Measurements from ENCODE around the gene CELF1. TPM values are rescaled to one million over a fixed set of nuclear protein-coding genes. Genes with fewer than 3 reads are reported as not detected.
"Not testable (repeated sequence)": the region's sequence is repeated elsewhere in the genome, so short reads cannot be mapped to it uniquely, and the experiment has no call there.

CELF1 gene
- total RNA-seq, 1 donor from 2014 or later = 246 TPM

DNA sequence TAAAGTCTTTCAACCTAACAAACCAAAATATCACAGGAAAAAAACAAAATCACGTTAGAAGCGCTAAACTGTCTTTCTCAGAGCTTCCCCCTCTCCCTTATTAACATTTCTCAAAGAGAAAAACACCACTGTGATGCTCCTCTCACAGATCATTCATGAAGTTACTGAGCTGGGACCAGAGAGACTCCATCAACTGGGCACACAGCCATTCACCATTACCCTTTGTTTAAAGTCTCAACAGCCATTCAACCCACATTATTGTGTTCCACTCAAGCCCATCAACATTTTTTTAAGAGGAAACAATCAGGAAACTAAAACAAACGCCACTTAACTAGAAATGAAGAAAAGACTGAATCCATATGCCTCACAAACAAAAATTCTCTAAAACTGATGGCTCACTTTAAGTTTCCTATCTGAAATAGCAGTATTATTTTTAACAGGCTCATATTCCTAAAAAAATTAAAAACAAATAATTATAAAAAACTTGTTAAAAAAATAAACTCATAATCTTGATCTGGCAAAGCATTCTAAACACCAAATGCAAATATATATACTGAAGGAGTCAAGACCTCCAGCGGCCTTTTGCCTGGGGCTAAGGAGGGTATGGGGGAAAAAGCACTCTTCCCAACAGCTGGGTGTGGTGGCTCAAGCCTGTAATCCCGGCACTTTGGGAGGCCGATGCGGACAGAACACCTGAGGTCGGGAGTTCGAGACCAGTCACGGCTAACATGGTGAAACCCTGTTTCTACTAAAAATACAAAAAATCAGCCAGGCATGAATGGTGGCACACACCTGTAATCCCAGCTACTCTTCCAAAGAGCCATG, 14.0 kb downstream of the CELF1 start:
- DNase-seq = no peak

DNA sequence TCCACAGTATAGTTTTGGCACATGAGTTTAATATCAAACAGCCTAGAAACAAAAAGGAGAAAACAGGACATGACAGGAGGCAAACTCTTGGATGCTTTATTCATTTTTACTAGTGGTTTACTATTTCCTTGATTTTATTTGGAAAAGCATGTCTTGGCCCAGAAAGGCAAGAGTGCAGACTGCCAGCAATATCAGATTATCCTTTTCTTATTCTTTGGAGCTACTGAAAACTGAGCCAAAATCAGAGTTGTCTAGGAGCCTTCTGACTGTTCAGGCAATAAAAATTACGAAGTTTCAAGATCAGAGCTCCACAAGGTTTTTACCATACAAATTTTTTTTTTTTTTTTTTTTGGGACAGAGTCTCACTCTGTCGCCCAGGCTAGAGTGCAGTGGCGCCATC, 16.0 kb downstream of the CELF1 start:
- DNase-seq = no peak

DNA sequence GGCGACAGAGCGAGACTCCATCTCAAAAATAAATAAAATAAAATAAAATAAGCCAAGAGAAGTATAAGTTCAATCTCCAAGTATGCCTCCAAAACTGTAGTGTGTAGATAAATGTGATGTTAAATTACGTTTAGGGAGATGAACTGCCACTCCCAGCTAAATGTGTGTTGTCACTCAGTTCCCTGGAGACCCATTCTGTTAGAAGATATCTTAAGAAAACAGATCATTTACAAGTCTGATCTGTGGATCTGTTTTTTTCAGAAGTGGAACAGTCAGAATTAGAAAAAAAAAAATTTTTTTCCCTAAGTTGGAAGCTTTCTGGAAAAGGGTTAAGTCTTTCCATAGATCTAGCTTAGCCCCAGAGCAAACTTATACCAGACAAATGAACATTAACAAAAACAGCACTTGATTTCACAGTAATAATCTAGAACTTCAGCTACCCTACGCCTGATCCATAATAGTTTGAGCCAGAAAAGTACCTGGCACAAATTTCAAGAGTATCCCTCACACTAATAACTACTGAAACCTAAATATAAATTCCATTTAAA, 18.2 kb downstream of the CELF1 start:
- no peak for DNase-seq

DNA sequence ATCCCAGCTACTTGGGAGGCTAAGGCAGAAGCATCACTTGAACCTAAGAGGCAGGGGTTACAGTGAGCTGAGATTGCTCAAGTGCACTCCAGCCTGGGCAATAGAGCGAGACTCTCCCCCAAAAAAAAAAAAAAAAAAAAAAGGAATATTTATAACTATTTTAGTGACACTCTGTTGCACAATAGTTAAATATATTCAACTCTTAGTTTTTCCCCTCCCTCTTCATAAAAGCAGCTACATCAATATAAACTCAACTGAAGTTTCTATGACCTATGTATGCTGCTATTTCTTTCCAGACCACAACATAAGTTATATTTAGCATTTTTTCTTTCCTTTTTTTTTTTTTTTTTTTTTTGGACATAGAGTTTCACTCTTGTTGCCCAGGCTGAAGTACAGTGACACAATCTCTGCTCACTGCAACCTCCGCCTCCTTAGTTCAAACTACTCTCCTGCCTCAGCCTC, 19.2 kb downstream of the CELF1 start:
- DNase-seq = no peak

DNA sequence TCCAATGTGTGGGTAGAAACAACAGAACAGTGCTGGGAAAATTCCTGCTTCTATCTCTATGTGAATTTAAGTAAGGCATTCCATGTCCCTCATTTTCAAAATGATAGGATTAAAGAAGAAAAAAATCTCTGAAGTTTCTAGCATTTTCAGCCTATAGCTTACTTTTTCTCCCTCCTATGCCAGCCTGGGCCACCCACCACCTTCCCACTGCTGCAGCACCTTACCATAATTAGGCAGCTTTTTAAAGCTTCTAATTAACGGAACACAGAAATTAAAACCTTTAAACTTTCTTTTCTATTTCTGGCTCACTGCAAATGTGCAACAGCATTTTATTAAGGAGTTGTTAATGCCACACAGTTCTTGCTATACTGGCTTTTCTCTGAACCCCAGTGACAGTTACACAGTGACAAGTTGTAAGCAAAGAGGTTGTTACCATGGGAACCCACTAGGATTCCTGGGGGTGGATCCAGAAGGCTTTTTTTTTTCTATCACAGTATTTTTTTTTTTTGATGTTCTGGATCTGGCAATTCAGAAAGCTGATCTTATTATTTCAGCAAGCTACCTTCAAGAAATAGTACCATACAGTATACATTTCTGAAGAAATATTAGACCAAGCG, 20.2 kb downstream of the CELF1 start:
- DNase-seq = no peak

DNA sequence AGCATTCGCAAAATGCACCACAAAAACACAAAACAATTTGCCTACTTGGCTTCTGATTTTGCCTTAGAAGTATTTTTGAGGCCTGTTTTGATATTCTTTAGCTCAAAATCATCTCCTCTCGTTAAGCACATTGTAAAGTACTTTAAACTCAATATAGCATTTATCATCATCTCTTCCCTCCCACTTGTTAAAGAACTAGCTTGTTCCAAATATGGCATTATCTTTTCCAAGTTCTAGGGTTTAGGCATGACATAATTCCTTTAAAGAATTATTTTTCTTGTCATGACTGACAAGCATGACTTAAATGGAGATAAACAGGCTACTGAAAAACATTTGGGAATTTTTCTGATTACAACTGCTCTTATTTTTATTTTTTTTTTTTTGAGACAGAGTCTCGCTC, 21.3 kb downstream of the CELF1 start:
- DNase-seq = no peak

DNA sequence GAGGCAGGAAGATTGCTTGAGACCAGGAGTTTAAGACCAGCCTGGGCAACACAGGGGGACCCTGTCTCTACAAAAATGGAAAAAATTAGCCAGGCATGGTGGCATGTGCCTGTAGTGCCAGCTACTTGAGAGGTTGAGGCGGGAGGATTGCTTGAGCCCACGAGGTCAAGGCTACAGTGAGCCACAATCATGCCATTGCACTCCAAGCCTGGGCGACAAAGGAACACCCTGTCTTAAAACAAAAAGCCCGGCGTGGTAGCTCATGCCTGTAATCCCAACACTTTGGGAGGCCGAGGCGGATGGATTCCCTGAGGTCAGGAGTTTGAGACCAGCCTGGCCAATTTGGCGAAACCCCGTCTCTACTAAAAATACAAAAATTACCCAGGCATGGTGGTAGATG, 22.2 kb downstream of the CELF1 start:
- not testable (repeated sequence) for DNase-seq

DNA sequence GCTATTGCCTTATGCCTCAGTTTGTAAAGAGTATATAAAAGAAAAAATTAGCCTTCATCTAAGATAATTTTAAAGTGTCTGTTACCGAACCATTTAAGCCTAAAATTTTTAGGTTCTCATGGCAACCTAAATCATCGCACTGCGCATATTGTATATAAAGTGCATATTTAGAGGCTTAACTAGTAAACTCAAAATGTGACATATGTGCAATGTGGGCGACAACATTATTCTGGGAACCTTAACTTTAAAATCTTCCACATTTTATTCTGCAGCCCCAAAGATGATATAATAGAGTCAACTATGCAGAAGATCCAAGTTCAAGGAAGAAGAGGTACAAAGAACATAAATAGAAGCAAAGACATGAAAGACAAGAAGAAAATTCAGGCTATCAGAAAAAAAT, 23.0 kb downstream of the CELF1 start:
- no peak for DNase-seq

DNA sequence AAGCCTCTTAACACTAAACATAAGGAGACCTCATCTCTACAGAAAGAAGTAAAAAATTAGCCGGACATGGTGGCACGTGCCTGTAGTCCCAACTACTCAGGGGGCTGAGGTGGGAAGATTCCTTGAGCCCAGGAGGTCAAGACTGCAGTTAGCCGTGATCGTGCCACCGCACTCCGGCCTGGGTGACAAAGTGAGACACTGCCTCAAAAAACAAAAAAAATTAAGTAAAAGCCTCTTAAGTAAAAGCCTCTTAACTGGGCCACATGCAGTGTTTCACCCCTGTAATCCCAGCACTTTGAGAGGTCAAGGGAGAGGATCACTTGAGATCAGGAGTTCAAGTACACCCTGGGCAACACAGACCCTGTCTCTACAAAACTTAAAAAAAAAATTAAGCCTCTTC, 25.7 kb downstream of the CELF1 start:
- no peak for DNase-seq

DNA sequence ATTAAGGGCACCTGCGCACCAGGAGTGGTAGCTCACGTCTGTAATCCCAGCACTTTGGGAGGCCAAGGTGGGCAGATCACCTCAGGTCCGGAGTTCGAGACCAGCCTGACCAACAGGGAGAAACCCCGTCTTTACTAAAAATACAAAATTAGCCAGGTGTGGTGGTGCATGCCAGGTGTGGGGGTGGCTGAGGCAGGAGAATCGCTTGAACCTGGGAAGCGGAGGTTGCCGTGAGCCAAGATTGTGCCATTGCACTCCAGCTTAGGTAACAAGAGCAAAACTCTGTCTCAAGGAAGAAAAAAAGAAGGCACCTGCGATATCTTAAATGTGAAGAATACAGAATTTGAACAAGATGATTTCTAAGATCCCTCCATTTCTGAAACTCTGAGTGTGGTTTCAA, 26.9 kb downstream of the CELF1 start:
- DNase-seq = not testable (repeated sequence)

DNA sequence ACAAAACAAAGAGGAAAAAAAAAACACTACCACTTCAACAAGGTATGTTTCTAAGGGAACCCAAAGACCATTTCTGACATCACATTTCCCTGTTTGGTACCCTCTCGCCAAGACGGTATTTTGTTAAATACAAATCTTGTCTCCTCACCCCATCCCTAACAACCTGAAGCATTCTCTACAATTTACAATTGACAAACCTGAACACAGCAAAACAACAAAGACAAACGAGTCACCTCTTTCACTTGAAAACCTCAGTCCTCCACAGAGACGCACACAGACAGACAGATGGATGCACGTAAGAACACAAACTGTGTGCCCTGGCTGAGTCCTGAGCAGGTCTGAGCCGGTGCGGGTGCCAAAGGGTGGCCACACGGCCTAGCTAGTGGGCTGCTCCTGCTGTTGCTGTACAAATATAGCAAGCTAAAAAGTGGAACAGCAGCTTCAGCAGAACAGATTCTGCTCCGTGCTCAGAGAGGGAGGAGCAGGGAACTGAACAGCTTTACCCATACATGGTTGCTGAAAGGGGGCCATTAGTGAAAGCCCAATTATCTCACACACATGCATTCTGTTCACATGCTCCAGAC, 28.5 kb downstream of the CELF1 start:
- peak; percentile 49 for DNase-seq

DNA sequence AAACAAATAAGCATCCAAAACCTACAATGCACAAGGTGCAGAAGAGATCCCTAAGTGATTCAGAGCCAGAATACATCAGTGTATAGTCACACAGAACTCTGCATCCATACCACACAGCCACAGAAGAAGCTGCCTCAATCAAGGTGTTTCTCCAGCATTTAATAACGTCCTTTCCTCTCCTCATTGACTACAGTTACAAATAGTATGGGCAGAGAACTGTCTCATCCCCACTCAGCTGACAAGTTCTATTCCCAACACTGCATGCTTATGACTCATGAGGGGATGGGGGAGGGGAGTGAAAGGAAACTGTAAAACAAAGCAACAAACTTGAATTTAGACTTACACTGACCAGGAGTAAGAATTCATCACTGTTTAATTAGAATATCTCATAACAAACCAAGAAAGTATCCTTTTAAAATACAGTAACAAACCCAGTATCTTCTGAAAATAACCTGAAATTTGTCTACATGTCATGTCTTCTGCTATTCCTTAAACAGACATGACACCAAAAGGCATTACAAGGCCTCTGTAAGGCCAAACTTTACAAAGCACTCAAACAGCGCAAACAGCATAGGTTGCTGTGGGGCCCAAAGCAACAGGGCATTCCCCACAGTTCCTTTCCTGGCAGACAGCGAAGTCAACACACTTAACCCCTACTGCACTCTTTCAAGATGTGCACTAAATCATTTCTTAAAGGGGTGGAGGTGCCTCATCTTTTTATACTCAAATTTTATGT, 29.3 kb downstream of the CELF1 start:
- DNase-seq = peak; percentile 36

DNA sequence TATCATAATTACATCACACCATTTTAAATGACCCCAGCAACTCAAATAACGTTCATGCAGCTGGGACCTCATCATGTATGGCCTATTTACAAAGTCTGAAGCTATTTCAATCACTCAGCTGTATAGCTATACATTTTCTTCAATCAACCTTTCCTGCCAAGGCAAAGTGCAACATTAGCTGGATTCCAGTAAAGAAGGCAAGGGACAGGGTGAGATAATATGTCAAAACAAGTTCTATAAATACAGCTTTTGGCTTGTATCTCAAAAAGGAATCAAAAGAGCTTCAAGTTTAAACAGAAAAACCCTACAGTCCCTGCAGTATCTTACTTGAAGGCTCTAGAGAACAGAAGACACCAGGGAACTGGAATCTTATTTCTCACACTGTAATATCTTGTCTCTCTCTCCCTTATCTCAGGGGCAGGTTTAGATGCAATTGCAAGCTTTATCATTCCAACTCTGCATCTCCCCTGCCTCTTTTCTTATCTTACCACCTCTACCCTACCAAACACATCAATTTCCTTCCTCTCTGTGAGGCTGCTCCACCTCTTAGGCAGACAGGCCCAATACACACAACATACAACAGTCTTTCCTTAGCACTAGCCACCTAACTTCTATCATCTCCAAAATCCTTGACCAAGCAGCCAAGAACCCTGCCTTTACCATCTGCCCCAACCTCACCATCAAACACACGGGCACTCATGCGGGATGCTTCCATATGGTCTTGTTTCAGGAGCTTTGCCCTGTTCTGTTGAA, 34.5 kb downstream of the CELF1 start:
- no peak for DNase-seq

DNA sequence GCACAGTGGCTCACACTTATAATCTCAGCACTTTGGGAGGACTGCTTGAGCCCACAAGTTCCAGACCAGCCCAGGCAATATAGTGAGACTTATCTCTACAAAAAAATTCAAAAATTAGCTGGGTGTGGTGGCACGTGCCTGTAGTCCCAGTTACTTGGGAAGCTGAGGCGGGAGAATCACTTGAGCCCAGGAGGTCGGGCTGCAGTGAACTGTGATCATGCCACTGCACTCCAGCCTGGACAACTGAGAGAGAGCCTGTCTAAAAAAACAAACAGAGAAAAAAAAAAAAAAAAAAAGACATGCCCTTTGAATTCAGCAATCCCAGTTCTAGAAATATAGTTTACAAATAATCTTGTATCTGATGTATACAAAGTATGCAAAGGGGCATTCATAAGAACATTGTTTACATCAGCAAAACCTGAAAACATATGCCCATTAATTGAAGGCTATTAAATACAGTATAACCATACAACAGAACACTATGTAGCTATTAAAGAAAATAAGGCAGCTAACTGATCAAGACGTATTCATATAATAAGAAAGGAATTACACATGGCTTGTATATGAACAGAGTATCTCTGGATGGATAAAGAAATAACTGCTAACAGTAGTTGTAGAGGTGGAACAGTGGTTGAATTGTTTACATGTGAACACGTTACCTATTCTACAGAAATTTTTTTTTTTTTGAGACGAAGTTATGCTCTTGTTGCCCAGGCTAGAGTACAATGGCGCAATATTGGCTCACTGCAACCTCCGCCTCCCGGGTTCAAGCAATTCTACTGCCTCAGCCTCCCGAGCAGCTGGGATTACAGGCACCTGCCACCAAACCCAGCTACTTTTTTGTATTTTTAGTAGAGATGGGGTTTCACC, 35.7 kb downstream of the CELF1 start:
- no peak for DNase-seq

DNA sequence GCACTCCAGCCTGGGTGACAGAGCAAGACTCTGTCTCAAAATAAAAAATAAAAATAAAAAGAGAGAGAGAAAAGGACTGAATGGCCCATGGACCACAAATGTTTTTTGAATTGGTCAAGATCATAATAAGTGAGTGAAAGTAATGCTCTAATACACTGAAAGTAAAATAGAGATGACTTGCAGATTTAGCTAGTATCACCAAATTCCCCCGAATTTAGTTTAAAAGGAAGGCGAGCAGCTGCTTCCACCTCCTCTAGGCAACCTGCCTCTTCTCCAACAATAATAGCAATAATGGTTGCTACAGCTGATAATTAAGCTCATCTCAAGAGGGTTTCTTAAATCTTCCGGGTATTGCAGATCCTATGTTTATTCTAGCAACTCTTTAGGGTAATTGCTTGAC, 36.8 kb downstream of the CELF1 start:
- no peak for DNase-seq

DNA sequence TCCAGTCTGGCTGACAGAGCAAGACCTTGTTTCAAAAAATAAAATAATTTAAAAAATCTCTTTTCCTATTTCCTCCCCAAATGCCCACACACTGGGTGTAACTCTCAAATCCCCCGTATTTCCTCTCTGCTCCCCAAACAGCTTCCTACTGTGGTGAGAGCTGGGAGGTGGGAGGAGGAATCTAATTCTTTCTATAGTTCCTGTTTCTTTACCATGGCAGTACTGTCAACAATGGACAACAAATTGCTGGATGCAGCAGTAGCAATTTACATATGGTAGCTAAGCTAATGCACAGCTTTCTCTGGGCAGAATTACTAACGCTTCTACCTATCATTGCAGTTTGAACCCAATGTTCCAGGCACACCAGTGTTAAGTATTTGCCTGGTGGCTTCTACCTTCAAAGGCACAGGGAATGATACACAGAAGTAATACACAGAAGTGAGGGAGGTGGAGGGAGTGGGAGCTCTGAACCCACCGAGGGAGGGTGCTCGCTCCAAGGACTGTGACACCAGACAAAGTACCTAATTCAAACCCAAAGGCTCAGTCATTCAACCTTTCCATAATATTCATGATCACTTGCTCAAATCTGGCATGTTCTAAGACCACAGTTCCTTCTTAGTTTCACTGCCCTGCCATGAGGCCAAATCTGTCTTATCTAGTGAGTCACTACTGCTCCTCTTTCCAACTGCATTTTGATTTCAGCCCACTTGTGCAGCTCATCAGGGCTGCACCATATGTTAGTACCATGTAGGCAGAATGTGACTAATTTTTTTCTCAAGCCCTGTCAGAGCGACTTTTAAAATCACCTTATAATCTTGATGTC, 37.9 kb downstream of the CELF1 start:
- DNase-seq = no peak

DNA sequence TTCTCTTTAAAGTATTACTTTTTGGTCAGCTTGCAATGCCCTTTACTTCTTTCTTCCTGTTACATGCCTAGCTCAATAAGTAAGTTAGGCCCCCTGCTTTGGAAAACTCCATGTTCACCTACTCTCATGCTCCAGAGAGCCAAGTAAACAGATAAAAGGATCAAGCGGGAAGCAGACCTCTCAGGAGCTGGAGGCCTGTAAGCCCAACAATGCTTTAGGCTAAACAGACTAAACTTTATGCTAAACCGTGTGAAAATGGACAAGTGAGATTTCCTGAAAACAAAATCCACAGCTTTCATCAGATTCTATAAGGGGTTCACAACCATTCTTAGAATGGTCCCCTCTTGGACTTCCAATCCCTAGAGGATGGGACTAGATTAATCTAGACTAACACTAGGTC, 40.2 kb downstream of the CELF1 start:
- DNase-seq = no peak

DNA sequence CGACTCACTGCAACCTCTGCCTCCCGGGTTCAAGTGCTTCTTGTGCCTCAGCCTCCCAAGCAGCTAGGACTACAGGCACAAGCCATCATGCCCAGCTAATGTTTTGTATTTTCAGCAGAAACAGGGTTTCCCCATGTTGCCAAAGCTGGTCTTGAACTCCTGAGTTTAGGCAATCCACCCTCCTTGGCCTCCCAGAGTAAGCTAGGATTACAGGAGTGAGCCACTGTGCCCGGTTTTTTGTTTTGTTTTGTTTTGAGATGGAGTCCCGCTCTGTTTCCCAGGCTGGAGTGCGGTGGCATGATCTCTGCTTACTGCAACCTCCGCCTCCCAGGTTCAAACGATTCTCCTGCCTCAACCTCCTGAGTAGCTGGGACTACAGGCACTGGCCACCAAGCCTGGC, 41.0 kb downstream of the CELF1 start:
- DNase-seq = no peak

DNA sequence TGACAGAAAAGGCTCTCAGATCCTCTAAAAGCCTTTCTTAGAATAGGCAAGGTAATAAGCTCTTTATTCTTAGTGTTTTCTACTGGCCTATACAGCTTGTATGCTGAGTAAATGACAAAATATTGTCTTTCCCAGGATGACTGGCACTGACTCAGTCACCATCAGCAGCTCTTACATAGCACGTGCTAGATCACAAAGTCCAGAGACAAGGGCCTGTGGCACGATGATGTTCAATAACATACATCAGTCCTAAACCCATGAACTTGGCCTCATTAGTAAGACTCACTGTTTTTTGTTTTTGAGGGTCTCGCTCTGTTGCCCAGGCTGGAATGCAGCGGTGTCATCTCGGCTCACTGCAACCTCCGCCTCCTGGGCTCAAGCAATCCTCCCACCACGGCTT, 42.7 kb downstream of the CELF1 start:
- no peak for DNase-seq

DNA sequence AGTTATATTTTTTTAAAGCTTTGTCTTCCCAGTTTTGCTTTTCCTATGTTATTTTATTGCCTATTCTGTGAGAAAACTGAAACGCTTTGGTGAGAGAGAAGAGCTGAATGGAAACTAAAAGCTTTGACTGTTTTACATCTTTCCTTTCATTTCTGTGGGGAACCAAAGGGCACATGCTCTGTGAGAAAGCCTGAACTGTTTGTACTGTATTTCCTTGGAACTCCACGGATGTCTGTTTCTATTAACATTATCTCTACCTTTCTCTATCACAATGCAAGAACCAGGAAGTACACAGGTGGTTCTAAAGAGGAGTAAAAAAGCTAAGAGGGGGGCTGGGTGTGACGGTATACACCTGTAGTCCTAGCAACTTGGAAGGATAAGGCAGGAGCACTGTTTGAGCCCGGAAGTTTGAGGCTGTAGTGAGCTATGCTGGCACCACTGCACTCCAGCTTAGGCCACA, 43.8 kb downstream of the CELF1 start:
- no peak for DNase-seq

All from occipital lobe (tissue), 2 donors.